ENCODE results near the gene BIN1. TPM values are rescaled to one million over a fixed set of nuclear protein-coding genes. Genes with fewer than 3 reads are reported as not detected.
A peak's percentile ranks its signal among the peaks of the same experiment; 100 is the strongest.

The BIN1 gene
- total RNA-seq, 1 donor from 2014 or later, result 26.9 TPM

GRCh38 chr2:127068351-127068741 is 38.6 kb downstream of the BIN1 start:
- H3K27ac ChIP-seq, result no peak overlapping the region
- peak overlapping the region; percentile 28 for H3K27ac Mint-ChIP-seq
- DNase-seq (ENCODE audit: low spot score), result no peak

GRCh38 chr2:127067620-127068350 is 39.2 kb downstream of the BIN1 start:
- Mint-ChIP-seq H3K4me1 (peaks cover 19% of the 10 kb centered on the region), H3K9me3 (no peaks in the 10 kb centered on the region), H3K36me3 (peaks cover 4% of the 10 kb centered on the region), H3K27me3 (ENCODE audit: insufficient read depth, low read depth) (no peaks in the 10 kb centered on the region), H3K4me3 (no peak overlapping the region), H3K27ac (peak overlapping the region; percentile 72)
- no peak overlapping the region for H3K27ac ChIP-seq
- no peaks in the 10 kb centered on the region for H4K20me1 ChIP-seq (ENCODE audit: low read depth)
- no peaks in the 10 kb centered on the region for H3K36me3 ChIP-seq
- H3K79me2 ChIP-seq (ENCODE audit: low read depth), result no peaks in the 10 kb centered on the region
- H3F3A ChIP-seq (ENCODE audit: low read depth), result no peaks in the 10 kb centered on the region
- H3K4me2 ChIP-seq, result no peak overlapping the region
- H3K4me1 ChIP-seq, result no peaks in the 10 kb centered on the region
- no peak overlapping the region for H3K9ac ChIP-seq
- H2AFZ ChIP-seq (replicated peaks), result no peak overlapping the region
- TF ChIP-seq EZH2phosphoT487 (IDR thresholded peaks at IDR 0.05), result no peak
- TF ChIP-seq CTCF (IDR thresholded peaks at IDR 0.05), result peak; percentile 83
- H3K27me3 ChIP-seq, result no peaks in the 10 kb centered on the region
- no peak overlapping the region for H3K4me3 ChIP-seq
- H3K9me3 ChIP-seq (ENCODE audit: low read depth), result no peaks in the 10 kb centered on the region
- DNase-seq (ENCODE audit: low spot score), result peak; percentile 75

More at GRCh38 chr2:127068351-127068741, 38.6 kb downstream of the BIN1 start:
- H3F3A ChIP-seq (ENCODE audit: low read depth), result no peaks in the 10 kb centered on the region
- H4K20me1 ChIP-seq (ENCODE audit: low read depth), result no peaks in the 10 kb centered on the region
- no peaks in the 10 kb centered on the region for H3K79me2 ChIP-seq (ENCODE audit: low read depth)
- H3K9me3 ChIP-seq (ENCODE audit: low read depth), result no peaks in the 10 kb centered on the region
- Mint-ChIP-seq H3K9me3 (no peaks in the 10 kb centered on the region), H3K4me3 (no peak overlapping the region), H3K4me1 (peaks cover 21% of the 10 kb centered on the region), H3K36me3 (peaks cover 4% of the 10 kb centered on the region), H3K27me3 (ENCODE audit: insufficient read depth, low read depth) (no peaks in the 10 kb centered on the region)
- no peak overlapping the region for H3K4me2 ChIP-seq
- H3K36me3 ChIP-seq, result no peaks in the 10 kb centered on the region
- H3K4me3 ChIP-seq, result no peak overlapping the region
- TF ChIP-seq EZH2phosphoT487 (IDR thresholded peaks at IDR 0.05) (no peak), CTCF (IDR thresholded peaks at IDR 0.05) (no peak), EZH2 (IDR thresholded peaks at IDR 0.05) (no peak)
- no peak overlapping the region for H3K9ac ChIP-seq
- H3K4me1 ChIP-seq, result no peaks in the 10 kb centered on the region
- no peaks in the 10 kb centered on the region for H3K27me3 ChIP-seq
- no peak overlapping the region for H2AFZ ChIP-seq (replicated peaks)

GRCh38 chr2:127066942-127067341 is 40.0 kb downstream of the BIN1 start:
- H3K79me2 ChIP-seq (ENCODE audit: low read depth), result no peaks in the 10 kb centered on the region
- H2AFZ ChIP-seq (replicated peaks), result no peak overlapping the region
- no peak overlapping the region for H3K27ac Mint-ChIP-seq
- no peaks in the 10 kb centered on the region for H3K36me3 ChIP-seq
- TF ChIP-seq CTCF (IDR thresholded peaks at IDR 0.05), result no peak
- no peak for TF ChIP-seq EZH2 (IDR thresholded peaks at IDR 0.05)
- no peak for TF ChIP-seq EZH2phosphoT487 (IDR thresholded peaks at IDR 0.05)
- peaks cover 4% of the 10 kb centered on the region for H3K36me3 Mint-ChIP-seq
- DNase-seq (ENCODE audit: low spot score), result no peak
- no peak overlapping the region for H3K27ac ChIP-seq
- H3K4me3 Mint-ChIP-seq, result no peak overlapping the region
- no peak overlapping the region for H3K4me3 ChIP-seq
- H3K27me3 ChIP-seq, result no peaks in the 10 kb centered on the region
- no peak overlapping the region for H3K9ac ChIP-seq
- H3K27me3 Mint-ChIP-seq (ENCODE audit: insufficient read depth, low read depth), result no peaks in the 10 kb centered on the region
- no peaks in the 10 kb centered on the region for H3K9me3 ChIP-seq (ENCODE audit: low read depth)
- no peaks in the 10 kb centered on the region for H3K4me1 ChIP-seq
- H4K20me1 ChIP-seq (ENCODE audit: low read depth), result no peaks in the 10 kb centered on the region
- no peak overlapping the region for H3K4me2 ChIP-seq
- H3F3A ChIP-seq (ENCODE audit: low read depth), result no peaks in the 10 kb centered on the region
- H3K9me3 Mint-ChIP-seq, result no peaks in the 10 kb centered on the region
- peaks cover 14% of the 10 kb centered on the region for H3K4me1 Mint-ChIP-seq

Data from neural progenitor cell (in vitro differentiated cells).